Measurements from ENCODE around the gene PHF2.

PHF2 gene

GRCh38 chr9:93594041-93594756, 17.8 kb downstream of the PHF2 start:
- Histone ChIP-seq H3K36me3 (ENCODE audit: low read length) (no peaks in the 10 kb centered on the region), H3K4me3 (ENCODE audit: insufficient read depth, low read length, poor library complexity, severe bottlenecking) (no peak overlapping the region), H3K27ac (ENCODE audit: low read depth, low read length) (no peak overlapping the region), H3K79me2 (ENCODE audit: insufficient read depth, low read length) (no peaks in the 10 kb centered on the region), H3F3A (ENCODE audit: insufficient read depth) (no peaks in the 10 kb centered on the region), H3K4me2 (ENCODE audit: low read depth, low read length, poor library complexity, severe bottlenecking) (no peak overlapping the region), H3K27me3 (ENCODE audit: low read length) (no peaks in the 10 kb centered on the region), H3K9me2 (replicated peaks; ENCODE audit: insufficient read depth, low read length) (no peaks in the 10 kb centered on the region), H3K9ac (ENCODE audit: low read length) (no peak overlapping the region), H3K9me3 (ENCODE audit: insufficient read depth, low read length) (no peaks in the 10 kb centered on the region), H4K20me1 (ENCODE audit: low read depth, low read length) (no peaks in the 10 kb centered on the region), H2AFZ (ENCODE audit: low read depth, low read length, severe bottlenecking) (no peak overlapping the region)
- TF ChIP-seq CTCF (IDR thresholded peaks at IDR 0.05; ENCODE audit: insufficient read depth, low read length, poor library complexity, severe bottlenecking): no peak
- no peak for TF ChIP-seq EZH2phosphoT487 (conservative IDR thresholded peaks at IDR 0.05; ENCODE audit: low read length)

- no peak overlapping the region for H2AFZ ChIP-seq (ENCODE audit: low read depth, low read length, severe bottlenecking)
- H3K9ac ChIP-seq (ENCODE audit: low read length): no peak overlapping the region
- H3K9me3 ChIP-seq (ENCODE audit: insufficient read depth, low read length): no peaks in the 10 kb centered on the region
- no peak overlapping the region for H3K27ac ChIP-seq (ENCODE audit: low read depth, low read length)
- no peaks in the 10 kb centered on the region for H4K20me1 ChIP-seq (ENCODE audit: low read depth, low read length)
- TF ChIP-seq CTCF (IDR thresholded peaks at IDR 0.05; ENCODE audit: insufficient read depth, low read length, poor library complexity, severe bottlenecking): no peak
- no peak for TF ChIP-seq EZH2phosphoT487 (conservative IDR thresholded peaks at IDR 0.05; ENCODE audit: low read length)
- no peaks in the 10 kb centered on the region for H3K27me3 ChIP-seq (ENCODE audit: low read length)
- H3K9me2 ChIP-seq (replicated peaks; ENCODE audit: insufficient read depth, low read length): no peaks in the 10 kb centered on the region
- no peaks in the 10 kb centered on the region for H3K36me3 ChIP-seq (ENCODE audit: low read length)
- no peak overlapping the region for H3K4me2 ChIP-seq (ENCODE audit: low read depth, low read length, poor library complexity, severe bottlenecking)
- no peaks in the 10 kb centered on the region for H3K79me2 ChIP-seq (ENCODE audit: insufficient read depth, low read length)
- no peak overlapping the region for H3K4me3 ChIP-seq (ENCODE audit: insufficient read depth, low read length, poor library complexity, severe bottlenecking)
- H3F3A ChIP-seq (ENCODE audit: insufficient read depth): no peaks in the 10 kb centered on the region
Measured at GRCh38 chr9:93595461-93595860, 19.1 kb downstream of the PHF2 start.

DNA sequence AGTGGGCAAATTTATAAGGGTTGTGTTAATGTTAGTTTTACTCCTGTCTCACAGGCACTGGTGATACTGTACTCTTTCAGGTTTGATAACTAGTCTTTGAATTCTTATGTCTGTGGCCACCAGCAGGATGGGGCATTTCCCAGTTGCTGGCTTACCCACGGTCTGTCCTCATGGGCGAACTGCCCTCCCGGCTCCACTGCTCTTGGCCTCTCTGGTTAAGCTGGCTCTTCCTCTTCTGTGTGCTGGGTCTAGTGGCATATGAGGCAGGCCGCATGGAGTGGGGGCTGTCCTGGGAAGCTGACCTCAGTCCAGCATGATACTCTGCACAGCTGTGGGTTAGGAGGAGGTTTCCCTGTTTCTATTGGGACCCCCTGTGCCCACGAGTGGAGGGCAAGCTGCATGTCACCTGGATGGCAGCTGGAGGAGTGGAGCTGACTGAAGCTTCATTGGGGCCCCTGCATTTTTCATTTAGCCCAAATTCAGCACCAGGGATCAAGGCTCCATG, 19.5 kb downstream of the PHF2 start:
- Histone ChIP-seq H3K27ac (ENCODE audit: low read depth, low read length) (no peak overlapping the region), H3K9ac (ENCODE audit: low read length) (no peak overlapping the region), H3K4me2 (ENCODE audit: low read depth, low read length, poor library complexity, severe bottlenecking) (no peak overlapping the region), H3K9me2 (replicated peaks; ENCODE audit: insufficient read depth, low read length) (no peaks in the 10 kb centered on the region), H3K79me2 (ENCODE audit: insufficient read depth, low read length) (no peaks in the 10 kb centered on the region), H3F3A (ENCODE audit: insufficient read depth) (no peaks in the 10 kb centered on the region), H4K20me1 (ENCODE audit: low read depth, low read length) (no peaks in the 10 kb centered on the region), H3K27me3 (ENCODE audit: low read length) (no peaks in the 10 kb centered on the region), H2AFZ (ENCODE audit: low read depth, low read length, severe bottlenecking) (no peak overlapping the region), H3K4me3 (ENCODE audit: insufficient read depth, low read length, poor library complexity, severe bottlenecking) (no peak overlapping the region), H3K9me3 (ENCODE audit: insufficient read depth, low read length) (no peaks in the 10 kb centered on the region), H3K36me3 (ENCODE audit: low read length) (no peaks in the 10 kb centered on the region)
- TF ChIP-seq CTCF (IDR thresholded peaks at IDR 0.05; ENCODE audit: insufficient read depth, low read length, poor library complexity, severe bottlenecking) (no peak), EZH2phosphoT487 (conservative IDR thresholded peaks at IDR 0.05; ENCODE audit: low read length) (no peak)

Data from SU-DHL-6 (cell line).